ENCODE results near the gene FHIT. TPM values are rescaled to one million over a fixed set of nuclear protein-coding genes. Genes with fewer than 3 reads are reported as not detected.
A peak's percentile ranks its signal among the peaks of the same experiment; 100 is the strongest.

Gene FHIT
- total RNA-seq, 1 donor from 2014 or later, result 23.8 TPM

DNA sequence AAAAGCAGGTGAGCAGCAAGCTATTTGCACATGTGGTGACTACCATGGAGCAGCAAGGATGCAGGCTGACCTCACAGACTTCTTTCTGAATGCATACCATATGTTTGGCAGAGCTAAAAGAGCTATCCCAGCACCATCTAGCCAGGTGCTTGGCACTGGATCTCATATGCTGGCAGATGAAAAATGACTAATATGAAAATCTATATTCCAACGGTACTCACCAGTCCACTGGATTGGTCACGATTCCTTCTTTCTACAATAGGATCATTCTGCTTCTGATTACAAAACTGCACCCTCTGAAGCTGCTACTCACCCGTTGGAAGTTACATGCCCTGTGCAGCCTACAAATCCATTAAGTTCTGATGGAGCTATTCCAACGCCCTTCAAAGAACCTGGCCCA, 1487.1 kb downstream of the FHIT start:
- Mint-ChIP-seq H3K27me3 (no peaks in the 10 kb centered on the region), H3K9me3 (peaks cover 3% of the 10 kb centered on the region), H3K4me3 (no peak overlapping the region), H3K27ac (no peak overlapping the region), H3K4me1 (peaks cover 13% of the 10 kb centered on the region), H3K36me3 (ENCODE audit: low read depth) (peaks cover 6% of the 10 kb centered on the region)
- DNase-seq, result no peak
- intact Hi-C loops (cut with micrococcal nuclease), result no loop called here

DNA sequence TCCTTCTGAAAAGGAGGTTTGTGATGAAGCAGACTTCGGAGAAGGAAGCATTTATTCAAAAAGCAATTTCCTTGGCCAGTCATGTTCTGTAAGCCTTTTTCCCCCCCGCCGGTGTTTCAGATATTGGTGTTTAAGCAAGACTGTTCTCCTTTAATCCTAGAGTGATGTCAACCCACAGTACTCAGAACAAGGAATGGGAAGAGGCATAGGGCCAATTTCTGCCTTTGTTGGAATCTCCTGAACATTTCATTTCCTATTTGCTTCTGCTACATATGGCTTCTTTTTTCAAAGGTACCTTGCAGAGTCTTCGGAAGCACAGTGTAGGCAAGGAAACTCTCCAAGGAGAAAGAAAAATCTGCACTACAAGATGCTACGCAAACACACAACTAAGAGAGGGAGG, 1488.3 kb downstream of the FHIT start:
- DNase-seq, result no peak
- Mint-ChIP-seq H3K4me3 (no peak overlapping the region), H3K9me3 (no peaks in the 10 kb centered on the region), H3K27me3 (no peaks in the 10 kb centered on the region), H3K27ac (no peak overlapping the region), H3K4me1 (peaks cover 24% of the 10 kb centered on the region), H3K36me3 (ENCODE audit: low read depth) (peaks cover 11% of the 10 kb centered on the region)
- intact Hi-C loops (cut with micrococcal nuclease), result no loop called here

DNA sequence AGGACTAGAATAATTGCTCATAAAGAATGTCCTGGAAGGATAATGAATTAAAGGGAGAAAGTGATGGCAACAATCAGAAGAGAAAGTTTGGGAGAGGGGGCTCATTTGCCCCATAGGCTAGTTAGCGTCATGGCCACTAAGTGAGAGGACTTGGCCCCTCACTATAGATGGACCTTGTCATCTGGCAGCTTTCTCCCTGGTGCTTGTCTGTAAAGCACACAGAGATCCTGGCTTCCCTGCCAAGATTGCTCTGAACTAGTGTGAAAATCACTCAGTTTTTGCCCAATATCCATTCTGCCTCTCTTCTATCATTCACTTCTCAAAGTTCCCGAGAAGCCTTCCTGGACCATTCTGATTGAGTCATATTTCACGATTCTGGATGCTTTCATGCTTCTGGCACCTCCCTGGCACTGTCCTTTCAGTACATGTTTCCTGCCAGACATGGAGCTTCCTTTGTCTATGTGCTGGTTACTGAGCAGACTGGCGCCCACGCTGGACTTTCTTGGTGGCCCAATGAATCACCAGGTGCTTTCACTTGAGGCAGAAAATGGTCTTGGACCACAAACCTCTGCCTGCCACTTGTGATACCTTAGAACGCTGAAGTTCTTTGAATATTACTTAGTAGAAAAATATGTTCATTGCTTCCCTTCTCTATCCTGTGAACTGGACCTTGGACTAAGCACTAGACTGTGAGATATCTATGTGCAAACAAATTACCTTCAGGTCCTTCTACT, 1491.8 kb downstream of the FHIT start:
- Mint-ChIP-seq H3K36me3 (ENCODE audit: low read depth) (peaks cover 8% of the 10 kb centered on the region), H3K4me3 (peak overlapping the region; percentile 4), H3K9me3 (no peaks in the 10 kb centered on the region), H3K4me1 (peaks cover 49% of the 10 kb centered on the region), H3K27me3 (no peaks in the 10 kb centered on the region), H3K27ac (peak overlapping the region; percentile 56)
- intact Hi-C loops (cut with micrococcal nuclease), result loop anchor here (10.0 kb wide), 1 partner anchor 375 kb away; no protein-coding TSS in a partner anchor
- no peak for DNase-seq

DNA sequence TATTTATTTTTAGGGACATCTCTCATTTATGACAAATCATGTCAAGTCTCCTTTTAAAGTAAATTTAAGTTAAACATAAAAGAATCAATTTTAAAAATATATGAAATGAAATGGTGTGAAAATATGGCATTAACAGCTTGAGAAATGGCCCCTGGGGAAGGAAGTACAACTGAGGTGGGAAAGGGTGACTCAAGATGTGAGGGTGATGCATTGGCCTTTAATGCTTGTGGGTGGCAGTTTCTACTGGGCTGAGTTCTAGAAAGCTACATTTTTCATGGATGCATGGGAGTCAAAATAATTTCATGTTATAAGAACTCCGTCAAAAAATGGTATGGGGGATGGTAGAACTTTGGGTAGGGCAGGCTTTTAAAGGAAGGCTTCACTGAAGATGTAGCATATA, 1492.6 kb downstream of the FHIT start:
- Mint-ChIP-seq H3K4me3 (peak overlapping the region; percentile 4), H3K9me3 (no peaks in the 10 kb centered on the region), H3K4me1 (peaks cover 57% of the 10 kb centered on the region), H3K27me3 (no peaks in the 10 kb centered on the region), H3K27ac (peak overlapping the region; percentile 56), H3K36me3 (ENCODE audit: low read depth) (peaks cover 8% of the 10 kb centered on the region)
- intact Hi-C loops (cut with micrococcal nuclease), result loop anchor here (10.0 kb wide), 1 partner anchor 374 kb away; no protein-coding TSS in a partner anchor
- DNase-seq, result no peak

DNA sequence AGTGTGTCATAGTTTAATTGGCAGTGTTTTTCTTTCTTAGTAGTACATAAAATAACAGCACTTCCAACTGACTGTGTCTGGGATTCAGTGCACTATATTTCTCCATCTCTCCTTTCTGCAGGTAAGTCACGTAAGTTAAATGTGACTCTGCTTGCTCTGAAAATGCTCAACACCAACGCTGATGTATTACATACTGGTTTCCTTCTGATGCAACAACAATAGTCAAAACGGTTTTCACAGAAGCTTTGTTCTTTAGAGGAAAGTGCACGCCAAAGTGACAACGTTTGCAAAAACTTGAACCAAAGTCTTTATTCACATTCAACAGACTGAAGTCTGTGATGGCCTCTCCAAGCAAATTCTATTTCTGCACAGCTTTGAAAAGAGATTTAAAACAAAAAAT, 1494.3 kb downstream of the FHIT start:
- Mint-ChIP-seq H3K9me3 (peaks cover 9% of the 10 kb centered on the region), H3K27ac (no peak overlapping the region), H3K4me1 (peaks cover 66% of the 10 kb centered on the region), H3K27me3 (no peaks in the 10 kb centered on the region), H3K36me3 (ENCODE audit: low read depth) (peaks cover 15% of the 10 kb centered on the region), H3K4me3 (no peak overlapping the region)
- DNase-seq, result no peak
- intact Hi-C loops (cut with micrococcal nuclease), result loop anchor here (10.0 kb wide), 1 partner anchor 372 kb away; no protein-coding TSS in a partner anchor

DNA sequence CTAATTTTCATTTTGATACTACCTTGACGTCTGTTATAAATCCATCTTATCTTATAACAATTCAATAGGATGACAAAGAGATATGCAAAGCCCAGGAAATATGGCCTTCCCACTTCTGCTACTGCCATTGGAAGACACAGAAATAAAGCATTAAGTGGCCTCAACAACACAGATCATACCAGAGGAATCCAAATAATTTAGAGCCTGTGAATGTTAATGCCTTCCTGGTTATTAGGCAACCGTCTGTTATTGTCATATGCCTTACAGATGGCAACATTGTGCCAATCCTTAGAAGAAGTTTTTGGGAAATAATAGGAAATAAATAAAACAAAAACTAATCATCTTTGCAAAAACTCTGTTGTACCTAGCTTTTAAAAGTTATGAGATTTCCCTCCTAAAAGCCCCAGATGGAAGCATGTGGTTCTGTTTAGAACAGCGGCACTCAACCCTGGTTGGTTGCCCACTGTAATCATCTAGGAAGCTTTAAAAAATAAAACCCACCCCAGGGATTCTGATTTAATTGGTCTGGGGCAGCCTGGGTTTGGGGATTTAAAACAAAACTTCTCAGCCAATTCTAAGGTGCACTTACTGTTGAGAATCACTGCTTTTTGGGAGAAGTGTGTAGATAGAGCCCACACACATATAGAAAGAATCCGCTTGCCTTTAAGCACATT, 1496.7 kb downstream of the FHIT start:
- H3K4me3 Mint-ChIP-seq, result peak overlapping the region; percentile 2
- intact Hi-C loops (cut with micrococcal nuclease), result loop anchor here (2.0 to 10.0 kb wide), 2 partner anchors 18 to 370 kb away; no protein-coding TSS in a partner anchor

DNA sequence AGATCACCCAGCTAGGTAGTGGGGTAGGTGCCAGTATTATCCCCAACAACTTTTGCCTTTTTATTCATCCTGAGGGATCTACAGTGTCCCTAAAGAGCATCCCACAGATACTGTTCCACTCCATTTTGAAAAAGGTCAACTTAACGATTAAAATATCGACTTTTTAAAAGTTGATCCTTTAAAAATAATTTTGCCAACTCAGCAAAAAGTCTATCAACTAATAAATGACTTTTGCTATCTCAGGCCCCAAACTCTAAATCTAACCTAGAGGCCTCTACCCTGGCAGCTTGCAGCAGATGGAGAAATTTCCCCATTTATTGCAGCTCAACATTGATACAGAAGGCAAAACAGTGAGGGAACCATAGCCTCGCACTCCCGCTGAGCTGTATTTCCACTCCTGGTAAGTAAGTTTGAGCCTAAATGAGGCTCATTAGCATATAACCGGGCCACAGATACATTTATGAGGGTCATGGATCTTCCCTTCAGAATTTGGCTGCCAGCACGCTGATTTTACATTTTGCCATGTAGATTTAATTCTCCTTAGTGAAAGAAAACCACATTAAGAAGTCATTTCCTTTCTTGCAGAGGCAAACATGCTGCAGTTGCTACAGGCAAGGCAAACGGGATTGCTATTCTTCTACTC, 1497.3 kb downstream of the FHIT start:
- no peak for DNase-seq
- Mint-ChIP-seq H3K4me1 (peaks cover 62% of the 10 kb centered on the region), H3K27ac (no peak overlapping the region), H3K27me3 (no peaks in the 10 kb centered on the region), H3K36me3 (ENCODE audit: low read depth) (peaks cover 35% of the 10 kb centered on the region), H3K9me3 (peaks cover 17% of the 10 kb centered on the region), H3K4me3 (peak overlapping the region; percentile 2)
- intact Hi-C loops (cut with micrococcal nuclease), result loop anchor here (2.0 to 10.0 kb wide), 2 partner anchors 19 to 369 kb away; no protein-coding TSS in a partner anchor

More for the DNA sequence above, 1496.7 kb downstream of the FHIT start:
- Mint-ChIP-seq H3K27ac (no peak overlapping the region), H3K9me3 (peaks cover 17% of the 10 kb centered on the region), H3K4me1 (peaks cover 69% of the 10 kb centered on the region), H3K27me3 (no peaks in the 10 kb centered on the region), H3K36me3 (ENCODE audit: low read depth) (peaks cover 31% of the 10 kb centered on the region)
- DNase-seq, result no peak

DNA sequence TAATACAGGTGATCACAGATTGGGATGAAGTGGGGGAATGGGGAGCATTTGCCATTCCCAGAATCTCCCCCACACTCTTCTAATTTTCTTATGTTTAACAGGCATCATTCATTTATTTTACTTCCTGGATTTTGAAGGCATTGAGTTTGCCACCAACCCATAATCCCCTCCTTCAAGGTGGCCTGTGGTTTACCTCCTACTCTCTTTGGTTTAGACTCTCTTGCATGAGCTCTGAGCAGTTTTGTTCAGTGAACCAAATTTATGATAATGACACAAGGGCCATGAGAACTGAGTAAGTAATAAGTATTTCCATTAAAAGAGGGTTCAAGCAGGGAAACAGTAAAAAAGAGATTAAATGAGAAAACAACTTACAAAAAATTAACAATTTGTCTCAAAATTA, 1498.3 kb downstream of the FHIT start:
- Mint-ChIP-seq H3K9me3 (peaks cover 22% of the 10 kb centered on the region), H3K27ac (peak overlapping the region; percentile 36), H3K4me1 (peaks cover 56% of the 10 kb centered on the region), H3K4me3 (peak overlapping the region; percentile 22), H3K27me3 (no peaks in the 10 kb centered on the region), H3K36me3 (ENCODE audit: low read depth) (peaks cover 41% of the 10 kb centered on the region)
- intact Hi-C loops (cut with micrococcal nuclease), result loop anchor here (10.0 kb wide), 1 partner anchor 368 kb away; no protein-coding TSS in a partner anchor
- DNase-seq, result no peak

DNA sequence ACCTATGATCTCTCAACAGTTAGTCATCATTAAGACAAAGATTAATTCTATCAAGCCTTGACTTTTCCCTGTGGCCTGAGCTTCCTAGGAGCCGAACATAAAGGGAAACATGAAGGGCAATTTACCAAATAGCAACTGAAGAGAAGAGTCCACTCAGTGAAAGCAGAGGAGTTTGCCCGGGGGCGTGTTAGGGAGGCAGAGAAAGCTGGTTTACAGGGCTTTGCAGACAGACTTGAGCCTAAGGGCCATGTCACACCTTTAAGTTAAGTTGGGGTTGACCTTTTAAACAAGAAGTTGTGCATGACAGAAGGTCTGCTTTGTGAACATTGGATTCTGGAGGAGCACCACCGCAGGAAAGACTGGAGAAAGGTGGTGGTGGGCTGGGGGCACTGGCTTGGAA, 1499.6 kb downstream of the FHIT start:
- H3K9me3 Mint-ChIP-seq, result peaks cover 22% of the 10 kb centered on the region
- H3K36me3 Mint-ChIP-seq (ENCODE audit: low read depth), result peaks cover 51% of the 10 kb centered on the region
- H3K27ac Mint-ChIP-seq, result no peak overlapping the region
- peaks cover 46% of the 10 kb centered on the region for H3K4me1 Mint-ChIP-seq
- H3K27me3 Mint-ChIP-seq, result no peaks in the 10 kb centered on the region
- intact Hi-C loops (cut with micrococcal nuclease), result loop anchor here (10.0 kb wide), 1 partner anchor 367 kb away; no protein-coding TSS in a partner anchor
- H3K4me3 Mint-ChIP-seq, result no peak overlapping the region
- DNase-seq, result no peak

DNA sequence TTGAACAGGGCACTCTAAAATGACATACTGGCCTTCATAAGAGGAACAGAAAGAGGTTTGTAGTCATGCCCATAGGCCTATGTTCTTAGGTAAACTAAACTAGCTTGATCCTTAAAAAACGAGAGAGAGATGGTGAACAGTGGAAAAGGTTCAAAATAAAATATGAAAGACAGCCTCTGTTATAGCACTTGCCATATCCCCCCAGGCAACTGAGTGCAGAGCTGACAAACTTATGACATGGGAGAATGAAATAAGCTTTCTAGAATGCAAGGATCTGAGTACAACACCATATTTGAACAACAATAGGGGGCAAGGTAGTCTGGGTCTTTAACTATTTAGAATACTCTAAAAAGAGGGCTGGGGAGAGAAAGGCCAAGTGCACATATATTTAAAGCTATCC, 1500.9 kb downstream of the FHIT start:
- Mint-ChIP-seq H3K27me3 (no peaks in the 10 kb centered on the region), H3K4me1 (peaks cover 37% of the 10 kb centered on the region), H3K4me3 (no peak overlapping the region), H3K27ac (no peak overlapping the region), H3K9me3 (peaks cover 22% of the 10 kb centered on the region), H3K36me3 (ENCODE audit: low read depth) (peaks cover 54% of the 10 kb centered on the region)
- DNase-seq, result no peak
- intact Hi-C loops (cut with micrococcal nuclease), result loop anchor here (10.0 kb wide), 1 partner anchor 366 kb away; no protein-coding TSS in a partner anchor

DNA sequence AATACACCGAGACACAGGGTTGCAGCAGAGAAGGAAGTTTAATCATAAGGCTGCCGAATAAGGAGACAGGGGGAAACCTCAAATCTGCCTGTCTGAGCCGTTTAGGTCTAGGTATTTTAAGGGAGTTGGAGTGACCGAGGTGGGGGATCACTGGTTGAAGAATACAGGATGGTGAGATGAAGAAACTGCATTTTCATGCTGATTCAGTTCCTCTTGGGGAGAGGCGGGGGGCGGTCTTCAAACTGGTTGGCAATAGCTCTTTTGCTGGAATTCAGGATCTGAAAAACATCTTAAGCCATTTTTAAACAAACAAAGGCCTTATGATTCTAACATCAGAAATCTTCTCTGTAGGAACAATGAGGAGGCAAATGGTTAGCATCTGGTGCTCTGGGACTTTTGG, 1502.0 kb downstream of the FHIT start:
- intact Hi-C loops (cut with micrococcal nuclease), result no loop called here
- H3K27me3 Mint-ChIP-seq, result no peaks in the 10 kb centered on the region
- no peak overlapping the region for H3K27ac Mint-ChIP-seq
- peaks cover 29% of the 10 kb centered on the region for H3K4me1 Mint-ChIP-seq
- H3K36me3 Mint-ChIP-seq (ENCODE audit: low read depth), result peaks cover 54% of the 10 kb centered on the region
- no peak overlapping the region for H3K4me3 Mint-ChIP-seq
- peaks cover 25% of the 10 kb centered on the region for H3K9me3 Mint-ChIP-seq
- DNase-seq, result no peak

DNA sequence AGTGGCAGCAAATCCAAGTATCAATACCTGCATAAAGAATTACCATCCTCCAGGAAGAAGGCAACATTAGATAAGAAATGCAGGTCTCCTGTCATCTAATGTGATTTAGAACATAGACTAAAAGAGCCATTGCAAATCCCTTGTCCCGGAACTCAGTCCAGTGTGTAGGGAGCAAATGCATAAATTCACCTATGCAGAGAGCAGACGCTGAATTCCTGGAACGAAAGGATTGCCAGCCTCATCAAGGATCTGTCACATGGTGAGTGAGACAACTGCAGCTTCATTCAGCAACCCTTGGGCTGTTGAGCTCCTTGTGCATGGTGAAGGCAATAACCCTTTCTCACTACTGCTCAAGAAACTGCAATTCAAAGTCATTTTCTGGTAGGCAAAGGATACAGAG, 1504.7 kb downstream of the FHIT start:
- peaks cover 3% of the 10 kb centered on the region for H3K27me3 Mint-ChIP-seq
- peaks cover 44% of the 10 kb centered on the region for H3K36me3 Mint-ChIP-seq (ENCODE audit: low read depth)
- peaks cover 8% of the 10 kb centered on the region for H3K4me1 Mint-ChIP-seq
- H3K4me3 Mint-ChIP-seq, result no peak overlapping the region
- no peak overlapping the region for H3K27ac Mint-ChIP-seq
- peaks cover 13% of the 10 kb centered on the region for H3K9me3 Mint-ChIP-seq
- DNase-seq, result no peak
- intact Hi-C loops (cut with micrococcal nuclease), result no loop called here

DNA sequence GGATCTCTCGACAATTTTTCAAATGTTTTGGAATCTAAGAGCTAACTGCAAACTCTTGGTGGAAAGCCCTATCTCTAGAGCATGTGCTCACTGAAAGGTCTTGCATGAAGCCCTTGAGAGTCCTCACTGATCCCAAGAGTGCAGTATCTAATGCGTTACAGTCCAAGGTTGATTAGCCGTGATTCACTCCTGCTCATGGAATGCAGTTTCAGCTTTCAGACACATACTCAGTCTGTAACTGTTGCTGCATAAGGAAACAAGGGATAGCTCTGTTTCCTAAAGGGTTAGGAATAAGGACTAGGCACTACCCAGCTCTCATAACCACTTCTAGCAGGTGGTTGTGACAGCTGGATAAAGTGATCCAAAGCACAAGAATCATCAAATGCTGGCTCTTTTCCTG, 1514.0 kb downstream of the FHIT start:
- Mint-ChIP-seq H3K27ac (no peak overlapping the region), H3K4me3 (no peak overlapping the region), H3K36me3 (ENCODE audit: low read depth) (peaks cover 3% of the 10 kb centered on the region), H3K9me3 (peaks cover 8% of the 10 kb centered on the region), H3K4me1 (peaks cover 18% of the 10 kb centered on the region), H3K27me3 (peaks cover 9% of the 10 kb centered on the region)
- intact Hi-C loops (cut with micrococcal nuclease), result no loop called here
- no peak for DNase-seq

DNA sequence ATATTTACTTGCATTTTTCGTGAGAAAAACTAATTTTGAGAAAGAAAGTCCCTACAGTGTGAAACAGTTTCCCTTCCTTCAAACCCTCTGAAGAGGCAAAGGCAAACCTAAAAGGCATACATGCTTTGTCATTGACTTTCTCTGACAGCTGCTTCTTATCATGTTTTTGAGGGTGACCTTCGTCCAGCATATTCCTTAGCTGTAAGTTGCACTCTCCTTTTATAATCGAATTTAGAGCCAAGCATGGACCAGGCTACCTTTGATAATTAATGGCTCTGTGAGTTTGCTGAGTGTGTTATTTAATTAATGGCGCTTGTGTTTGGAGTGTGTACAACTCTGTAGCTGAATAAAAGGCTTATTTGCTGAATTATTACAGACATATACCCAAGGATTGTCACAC, 1517.2 kb downstream of the FHIT start:
- Mint-ChIP-seq H3K4me3 (no peak overlapping the region), H3K36me3 (ENCODE audit: low read depth) (no peaks in the 10 kb centered on the region), H3K4me1 (peaks cover 30% of the 10 kb centered on the region), H3K27ac (no peak overlapping the region), H3K27me3 (peaks cover 7% of the 10 kb centered on the region), H3K9me3 (peaks cover 8% of the 10 kb centered on the region)
- intact Hi-C loops (cut with micrococcal nuclease), result loop anchor here (5.0 kb wide), 1 partner anchor 48 kb away; no protein-coding TSS in a partner anchor
- no peak for DNase-seq
